ENCODE measurements around the gene ATOSA.

DNA sequence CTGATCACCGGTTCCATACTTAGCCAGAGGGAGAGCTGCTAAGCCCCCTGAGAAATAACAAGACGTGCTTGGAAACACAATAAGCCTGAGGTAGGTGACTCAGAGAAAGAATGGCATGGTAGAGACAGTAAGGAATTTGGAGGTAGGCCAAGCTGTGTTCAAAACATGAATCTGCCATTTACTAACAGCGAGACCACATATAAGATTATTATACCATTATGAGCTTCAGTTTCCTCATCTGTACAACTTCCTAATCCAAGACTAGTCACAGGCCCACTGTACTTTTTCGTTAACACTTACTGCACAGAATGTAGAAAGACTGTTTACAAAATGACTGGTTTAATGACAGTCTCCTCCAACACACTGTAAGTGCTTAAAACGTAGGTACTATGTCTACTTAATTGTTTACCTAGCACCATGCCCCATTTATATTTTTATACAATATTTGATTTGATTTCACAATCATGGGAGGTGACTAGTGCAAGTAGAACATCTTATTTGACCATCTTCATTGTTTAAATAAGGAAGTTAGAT is 25.7 kb downstream of the ATOSA start:
- TF ChIP-seq, protein P1, sequence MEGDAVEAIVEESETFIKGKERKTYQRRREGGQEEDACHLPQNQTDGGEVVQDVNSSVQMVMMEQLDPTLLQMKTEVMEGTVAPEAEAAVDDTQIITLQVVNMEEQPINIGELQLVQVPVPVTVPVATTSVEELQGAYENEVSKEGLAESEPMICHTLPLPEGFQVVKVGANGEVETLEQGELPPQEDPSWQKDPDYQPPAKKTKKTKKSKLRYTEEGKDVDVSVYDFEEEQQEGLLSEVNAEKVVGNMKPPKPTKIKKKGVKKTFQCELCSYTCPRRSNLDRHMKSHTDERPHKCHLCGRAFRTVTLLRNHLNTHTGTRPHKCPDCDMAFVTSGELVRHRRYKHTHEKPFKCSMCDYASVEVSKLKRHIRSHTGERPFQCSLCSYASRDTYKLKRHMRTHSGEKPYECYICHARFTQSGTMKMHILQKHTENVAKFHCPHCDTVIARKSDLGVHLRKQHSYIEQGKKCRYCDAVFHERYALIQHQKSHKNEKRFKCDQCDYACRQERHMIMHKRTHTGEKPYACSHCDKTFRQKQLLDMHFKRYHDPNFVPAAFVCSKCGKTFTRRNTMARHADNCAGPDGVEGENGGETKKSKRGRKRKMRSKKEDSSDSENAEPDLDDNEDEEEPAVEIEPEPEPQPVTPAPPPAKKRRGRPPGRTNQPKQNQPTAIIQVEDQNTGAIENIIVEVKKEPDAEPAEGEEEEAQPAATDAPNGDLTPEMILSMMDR (IDR thresholded peaks at IDR 0.05; ENCODE audit: borderline replicate concordance, extremely low read depth, low read length, poor library complexity, severe bottlenecking) = no peak
- no peak for TF ChIP-seq EZH2 (IDR thresholded peaks at IDR 0.05; ENCODE audit: borderline replicate concordance, low read depth, low read length, severe bottlenecking)

Measured in DND-41 (cell line).